ENCODE results near the gene MTMR4.

Gene MTMR4

GRCh38 chr17:58531661-58532554 is 17.5 kb upstream of the MTMR4 start:
- Mint-ChIP-seq H3K36me3 (ENCODE audit: low read depth) (no peaks in the 10 kb centered on the region), H3K9me3 (no peaks in the 10 kb centered on the region), H3K27ac (no peak overlapping the region), H3K4me3 (no peak overlapping the region), H3K27me3 (ENCODE audit: low read depth) (peaks cover 63% of the 10 kb centered on the region), H3K4me1 (ENCODE audit: low read depth) (peaks cover 9% of the 10 kb centered on the region)

GRCh38 chr17:58531122-58531521 is 16.7 kb upstream of the MTMR4 start:
- Mint-ChIP-seq H3K27me3 (ENCODE audit: low read depth) (peaks cover 61% of the 10 kb centered on the region), H3K27ac (no peak overlapping the region), H3K4me3 (peak overlapping the region; percentile 47), H3K9me3 (no peaks in the 10 kb centered on the region), H3K4me1 (ENCODE audit: low read depth) (peaks cover 12% of the 10 kb centered on the region), H3K36me3 (ENCODE audit: low read depth) (no peaks in the 10 kb centered on the region)

GRCh38 chr17:58530655-58531054 is 16.2 kb upstream of the MTMR4 start:
- H3K4me1 Mint-ChIP-seq (ENCODE audit: low read depth), result peaks cover 12% of the 10 kb centered on the region
- no peaks in the 10 kb centered on the region for H3K9me3 Mint-ChIP-seq
- peak overlapping the region; percentile 47 for H3K4me3 Mint-ChIP-seq
- H3K27ac Mint-ChIP-seq, result no peak overlapping the region
- no peaks in the 10 kb centered on the region for H3K36me3 Mint-ChIP-seq (ENCODE audit: low read depth)
- peaks cover 56% of the 10 kb centered on the region for H3K27me3 Mint-ChIP-seq (ENCODE audit: low read depth)

- Mint-ChIP-seq H3K4me1 (ENCODE audit: low read depth) (peaks cover 12% of the 10 kb centered on the region), H3K27me3 (ENCODE audit: low read depth) (peaks cover 44% of the 10 kb centered on the region), H3K27ac (no peak overlapping the region), H3K36me3 (ENCODE audit: low read depth) (no peaks in the 10 kb centered on the region), H3K4me3 (no peak overlapping the region), H3K9me3 (no peaks in the 10 kb centered on the region)
Observed at GRCh38 chr17:58529275-58529674, 14.8 kb upstream of the MTMR4 start.

- Mint-ChIP-seq H3K4me1 (ENCODE audit: low read depth) (peaks cover 12% of the 10 kb centered on the region), H3K27me3 (ENCODE audit: low read depth) (peaks cover 39% of the 10 kb centered on the region), H3K27ac (no peak overlapping the region), H3K36me3 (ENCODE audit: low read depth) (no peaks in the 10 kb centered on the region), H3K9me3 (no peaks in the 10 kb centered on the region), H3K4me3 (no peak overlapping the region)
Observed at GRCh38 chr17:58528443-58528842, 14.0 kb upstream of the MTMR4 start.

- Mint-ChIP-seq H3K27ac (peak overlapping the region; percentile 8), H3K9me3 (no peaks in the 10 kb centered on the region), H3K27me3 (ENCODE audit: low read depth) (peaks cover 34% of the 10 kb centered on the region), H3K36me3 (ENCODE audit: low read depth) (no peaks in the 10 kb centered on the region), H3K4me1 (ENCODE audit: low read depth) (peaks cover 12% of the 10 kb centered on the region), H3K4me3 (no peak overlapping the region)
Observed at GRCh38 chr17:58527949-58528348, 13.5 kb upstream of the MTMR4 start.

- Mint-ChIP-seq H3K9me3 (no peaks in the 10 kb centered on the region), H3K36me3 (ENCODE audit: low read depth) (no peaks in the 10 kb centered on the region), H3K27me3 (ENCODE audit: low read depth) (peaks cover 27% of the 10 kb centered on the region), H3K4me1 (ENCODE audit: low read depth) (peaks cover 11% of the 10 kb centered on the region), H3K4me3 (no peak overlapping the region), H3K27ac (peak overlapping the region; percentile 80)
Observed at GRCh38 chr17:58527306-58527705, 12.9 kb upstream of the MTMR4 start.

GRCh38 chr17:58525239-58525638 is 10.8 kb upstream of the MTMR4 start:
- no peaks in the 10 kb centered on the region for H3K9me3 Mint-ChIP-seq
- H3K4me1 Mint-ChIP-seq (ENCODE audit: low read depth), result peaks cover 9% of the 10 kb centered on the region
- no peak overlapping the region for H3K27ac Mint-ChIP-seq
- no peak overlapping the region for H3K4me3 Mint-ChIP-seq
- H3K27me3 Mint-ChIP-seq (ENCODE audit: low read depth), result peaks cover 14% of the 10 kb centered on the region
- H3K36me3 Mint-ChIP-seq (ENCODE audit: low read depth), result no peaks in the 10 kb centered on the region

GRCh38 chr17:58521680-58522079 is 7.2 kb upstream of the MTMR4 start:
- no peak overlapping the region for H3K4me3 Mint-ChIP-seq
- peaks cover 14% of the 10 kb centered on the region for H3K4me1 Mint-ChIP-seq (ENCODE audit: low read depth)
- no peaks in the 10 kb centered on the region for H3K36me3 Mint-ChIP-seq (ENCODE audit: low read depth)
- no peaks in the 10 kb centered on the region for H3K9me3 Mint-ChIP-seq
- no peaks in the 10 kb centered on the region for H3K27me3 Mint-ChIP-seq (ENCODE audit: low read depth)
- no peak overlapping the region for H3K27ac Mint-ChIP-seq

- H3K27me3 Mint-ChIP-seq (ENCODE audit: low read depth), result no peaks in the 10 kb centered on the region
- H3K4me1 Mint-ChIP-seq (ENCODE audit: low read depth), result peaks cover 19% of the 10 kb centered on the region
- no peak overlapping the region for H3K4me3 Mint-ChIP-seq
- H3K27ac Mint-ChIP-seq, result no peak overlapping the region
- no peaks in the 10 kb centered on the region for H3K9me3 Mint-ChIP-seq
- peaks cover 3% of the 10 kb centered on the region for H3K36me3 Mint-ChIP-seq (ENCODE audit: low read depth)
Observed at GRCh38 chr17:58520843-58521430, 6.5 kb upstream of the MTMR4 start.

GRCh38 chr17:58517928-58518609 is 3.6 kb upstream of the MTMR4 start:
- Mint-ChIP-seq H3K27me3 (ENCODE audit: low read depth) (no peaks in the 10 kb centered on the region), H3K27ac (peak overlapping the region; percentile 91), H3K4me1 (ENCODE audit: low read depth) (peaks cover 35% of the 10 kb centered on the region), H3K9me3 (no peaks in the 10 kb centered on the region), H3K4me3 (peak overlapping the region; percentile 83), H3K36me3 (ENCODE audit: low read depth) (peaks cover 15% of the 10 kb centered on the region)

- Mint-ChIP-seq H3K4me3 (peak overlapping the region; percentile 83), H3K36me3 (ENCODE audit: low read depth) (peaks cover 19% of the 10 kb centered on the region), H3K27ac (peak overlapping the region; percentile 91), H3K9me3 (no peaks in the 10 kb centered on the region), H3K27me3 (ENCODE audit: low read depth) (no peaks in the 10 kb centered on the region), H3K4me1 (ENCODE audit: low read depth) (peaks cover 39% of the 10 kb centered on the region)
Observed at GRCh38 chr17:58517378-58517927, 3.0 kb upstream of the MTMR4 start.

- Mint-ChIP-seq H3K4me1 (ENCODE audit: low read depth) (peaks cover 39% of the 10 kb centered on the region), H3K36me3 (ENCODE audit: low read depth) (peaks cover 24% of the 10 kb centered on the region), H3K4me3 (peak overlapping the region; percentile 83), H3K27ac (peak overlapping the region; percentile 91), H3K27me3 (ENCODE audit: low read depth) (no peaks in the 10 kb centered on the region), H3K9me3 (no peaks in the 10 kb centered on the region)
Observed at GRCh38 chr17:58516644-58517377, 2.4 kb upstream of the MTMR4 start.

GRCh38 chr17:58515286-58515685 is 848 bp upstream of the MTMR4 start:
- Mint-ChIP-seq H3K9me3 (no peaks in the 10 kb centered on the region), H3K27ac (peak overlapping the region; percentile 79), H3K36me3 (ENCODE audit: low read depth) (peaks cover 38% of the 10 kb centered on the region), H3K4me3 (peak overlapping the region; percentile 83), H3K27me3 (ENCODE audit: low read depth) (no peaks in the 10 kb centered on the region), H3K4me1 (ENCODE audit: low read depth) (peaks cover 44% of the 10 kb centered on the region)

Data from T-helper 1 cell treated with Interleukin-12 subunit alpha and Interleukin-12 subunit beta and Interleukin-4 antibody, amounts not matched to agents 30 μg/mL and 1 μg/mL, for 36 hours (primary cell).